NK-92 (cell line): ENCODE data around the gene GLYATL1B.

Experiments used
- DNase-seq: peaks from one replicate; lab custom pipeline; 2025; ENCODE audit not compliant: unreplicated experiment; lab: John Stamatoyannopoulos, UW

Gene GLYATL1B

GRCh38 chr11:59144096-59144495, 58.0 kb downstream of the GLYATL1B start:
- no peak for DNase-seq
